ENCODE measurements around the gene SCO2. TPM values are rescaled to one million over a fixed set of nuclear protein-coding genes. Genes with fewer than 3 reads are reported as not detected.

Gene SCO2
- total and polyA plus RNA-seq, 4 donors: 0.37 to 9.3 (median 6.1) TPM

DNA sequence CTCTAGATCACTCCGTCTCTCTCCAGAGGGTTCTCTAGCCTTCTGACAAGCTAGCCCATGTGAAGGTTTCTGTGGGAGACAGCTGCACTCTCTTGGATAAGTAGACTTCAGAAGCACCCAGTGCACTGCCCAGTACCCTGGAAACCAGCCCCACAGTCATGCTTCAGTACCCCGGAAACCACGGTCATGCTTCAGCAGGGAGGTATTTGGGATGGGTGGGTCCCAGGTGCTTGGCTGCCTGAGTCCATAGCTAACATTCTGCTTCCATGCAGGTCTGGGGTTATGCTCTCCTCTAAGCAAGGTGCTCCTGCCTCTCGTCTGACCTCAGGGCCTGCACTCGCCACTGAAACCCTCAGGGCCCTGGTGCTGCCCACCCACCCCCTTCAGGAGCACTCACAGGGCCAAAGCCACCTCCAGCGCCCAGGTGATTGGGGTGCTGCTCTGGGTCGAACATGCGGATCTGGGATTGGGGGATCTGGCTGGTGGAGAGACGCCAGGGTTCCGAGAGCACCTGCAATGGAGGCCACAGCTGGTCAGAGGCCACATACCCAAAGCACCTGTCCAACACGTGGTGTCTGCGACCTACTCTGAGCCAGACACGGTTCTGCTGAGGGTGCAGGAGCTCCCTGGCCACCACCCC lies 44.6 kb upstream of the SCO2 start:
- ATAC-seq (ENCODE audit: insufficient read depth, low FRiP score) (no peak), DNase-seq (no peak)
- no peak overlapping the region for H3K27ac ChIP-seq (ENCODE audit: low read depth in 1 of 2, low read length in 1 of 2)
- H3K27me3 ChIP-seq (ENCODE audit: control insufficient read depth in 3 of 3, insufficient read depth in 3 of 3, low read length in 2 of 3): no peaks in the 10 kb centered on the region
- TF ChIP-seq, protein P1, sequence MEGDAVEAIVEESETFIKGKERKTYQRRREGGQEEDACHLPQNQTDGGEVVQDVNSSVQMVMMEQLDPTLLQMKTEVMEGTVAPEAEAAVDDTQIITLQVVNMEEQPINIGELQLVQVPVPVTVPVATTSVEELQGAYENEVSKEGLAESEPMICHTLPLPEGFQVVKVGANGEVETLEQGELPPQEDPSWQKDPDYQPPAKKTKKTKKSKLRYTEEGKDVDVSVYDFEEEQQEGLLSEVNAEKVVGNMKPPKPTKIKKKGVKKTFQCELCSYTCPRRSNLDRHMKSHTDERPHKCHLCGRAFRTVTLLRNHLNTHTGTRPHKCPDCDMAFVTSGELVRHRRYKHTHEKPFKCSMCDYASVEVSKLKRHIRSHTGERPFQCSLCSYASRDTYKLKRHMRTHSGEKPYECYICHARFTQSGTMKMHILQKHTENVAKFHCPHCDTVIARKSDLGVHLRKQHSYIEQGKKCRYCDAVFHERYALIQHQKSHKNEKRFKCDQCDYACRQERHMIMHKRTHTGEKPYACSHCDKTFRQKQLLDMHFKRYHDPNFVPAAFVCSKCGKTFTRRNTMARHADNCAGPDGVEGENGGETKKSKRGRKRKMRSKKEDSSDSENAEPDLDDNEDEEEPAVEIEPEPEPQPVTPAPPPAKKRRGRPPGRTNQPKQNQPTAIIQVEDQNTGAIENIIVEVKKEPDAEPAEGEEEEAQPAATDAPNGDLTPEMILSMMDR (IDR thresholded peaks at IDR 0.05; ENCODE audit: control extremely low read depth, extremely low read depth): no peak
- H3K9ac ChIP-seq (ENCODE audit: insufficient read depth in 1 of 2, low read length in 2 of 2): no peak overlapping the region
- no peaks in the 10 kb centered on the region for H3K4me1 ChIP-seq (ENCODE audit: control insufficient read depth in 5 of 5, insufficient read depth in 5 of 5, low read length in 5 of 5)
- peaks cover 0 to 8% (median 0%) of the 10 kb centered on the region in 4 donors for H3K36me3 ChIP-seq (ENCODE audit: control insufficient read depth in 4 of 4, insufficient read depth in 4 of 4, low read length in 4 of 4)
- H3K4me3 ChIP-seq: no peak overlapping the region
- 91 to 97% methylated on average over 13 of the region's 13 CpGs for WGBS, 2 donors
- H3K9me3 ChIP-seq (ENCODE audit: control insufficient read depth in 4 of 4, insufficient read depth in 3 of 4, low read length in 3 of 4): no peaks in the 10 kb centered on the region

- DNase-seq (no peak), ATAC-seq (ENCODE audit: insufficient read depth, low FRiP score) (no peak)
- H3K9me3 ChIP-seq (ENCODE audit: control insufficient read depth in 4 of 4, insufficient read depth in 3 of 4, low read length in 3 of 4): no peaks in the 10 kb centered on the region
- H3K4me1 ChIP-seq (ENCODE audit: control insufficient read depth in 5 of 5, insufficient read depth in 5 of 5, low read length in 5 of 5): no peaks in the 10 kb centered on the region
- no peak overlapping the region for H3K27ac ChIP-seq (ENCODE audit: low read depth in 1 of 2, low read length in 1 of 2)
- H3K4me3 ChIP-seq: no peak overlapping the region
- no peak overlapping the region for H3K9ac ChIP-seq (ENCODE audit: insufficient read depth in 1 of 2, low read length in 2 of 2)
- TF ChIP-seq, protein P1 (IDR thresholded peaks at IDR 0.05; ENCODE audit: control extremely low read depth, extremely low read depth): no peak
- peaks cover 0 to 8% (median 0%) of the 10 kb centered on the region in 4 donors for H3K36me3 ChIP-seq (ENCODE audit: control insufficient read depth in 4 of 4, insufficient read depth in 4 of 4, low read length in 4 of 4)
- no peaks in the 10 kb centered on the region for H3K27me3 ChIP-seq (ENCODE audit: control insufficient read depth in 3 of 3, insufficient read depth in 3 of 3, low read length in 2 of 3)
- 89 to 92% methylated on average over 8 of the region's 8 CpGs for WGBS, 2 donors
Measured at GRCh38 chr22:50569041-50569459, 43.7 kb upstream of the SCO2 start.

- Histone ChIP-seq H3K4me1 (ENCODE audit: control insufficient read depth in 5 of 5, insufficient read depth in 5 of 5, low read length in 5 of 5) (peaks cover 0 to under 1% (median 0%) of the 10 kb centered on the region in 5 donors), H3K27me3 (ENCODE audit: control insufficient read depth in 3 of 3, insufficient read depth in 3 of 3, low read length in 2 of 3) (no peaks in the 10 kb centered on the region), H3K36me3 (ENCODE audit: control insufficient read depth in 4 of 4, insufficient read depth in 4 of 4, low read length in 4 of 4) (peaks cover 0 to 8% (median 0%) of the 10 kb centered on the region in 4 donors), H3K9ac (ENCODE audit: insufficient read depth in 1 of 2, low read length in 2 of 2) (no peak overlapping the region), H3K9me3 (ENCODE audit: control insufficient read depth in 4 of 4, insufficient read depth in 3 of 4, low read length in 3 of 4) (no peaks in the 10 kb centered on the region), H3K27ac (ENCODE audit: low read depth in 1 of 2, low read length in 1 of 2) (no peak overlapping the region), H3K4me3 (no peak overlapping the region)
- TF ChIP-seq, protein P1 (IDR thresholded peaks at IDR 0.05; ENCODE audit: control extremely low read depth, extremely low read depth): no peak
- WGBS, 2 donors: 84 to 87% methylated on average over 7 of the region's 7 CpGs
- peak in 1 of 3 donors; percentile 29 for DNase-seq
- no peak for ATAC-seq (ENCODE audit: insufficient read depth, low FRiP score)
Measured at GRCh38 chr22:50568626-50569025, 43.2 kb upstream of the SCO2 start.
